Mammary epithelial cell (primary cell): ENCODE data around the gene BCKDHA.

Experiments used
- CTCF ChIP-seq, 2 donors: IDR thresholded peaks in 1 of 2; conservative IDR thresholded peaks in 1 of 2; 2 replicates each; pipeline ENCODE4 v1.5.1; 2011 to 2012; ENCODE audit warnings: inconsistent platforms in 2 of 2, low read length in 2 of 2, mild to moderate bottlenecking in 2 of 2, control low read depth in 1 of 2, low read depth in 1 of 2; ENCODE audit not compliant: insufficient read depth in 1 of 2; ENCODE audit errors: extremely low read depth in 1 of 2
- EZH2 ChIP-seq: IDR thresholded peaks from 2 replicates; pipeline ENCODE4 v1.6.1; 2012; ENCODE audit warnings: low read length, inconsistent platforms, borderline replicate concordance

GRCh38 chr19:41392775-41393174 is 4.8 kb upstream of the BCKDHA start:
- no peak for TF ChIP-seq EZH2
- no peak for TF ChIP-seq CTCF (conservative IDR thresholded peaks at IDR 0.05 in 1 of 2, IDR thresholded peaks at IDR 0.05 in 1 of 2; ENCODE audit: extremely low read depth in 1 of 2, insufficient read depth in 1 of 2, low read depth in 1 of 2, low read length in 2 of 2)
